Stimulated activated CD4-positive, alpha-beta T cell treated with anti-CD3 and anti-CD28 coated beads, TNF-alpha, amount 100 ng/mL, for 24 hours (primary cell): ENCODE measurements around the gene ABCC8.
"Not testable (repeated sequence)": the region's sequence is repeated elsewhere in the genome, so short reads cannot be mapped to it uniquely, and the experiment has no call there.

Experiments
- DNase-seq, 3 experiments: peaks; one replicate each; pipeline ENCODE4 v3.0.0-alpha.2; 2020; ENCODE audit warnings: low read depth in 3 of 3

ABCC8 gene

GRCh38 chr11:17428925-17429324 is 47.7 kb downstream of the ABCC8 start:
- no peak for DNase-seq

GRCh38 chr11:17428261-17428660 is 48.4 kb downstream of the ABCC8 start:
- no peak for DNase-seq

GRCh38 chr11:17426233-17426632 is 50.4 kb downstream of the ABCC8 start:
- DNase-seq = not testable (repeated sequence)

- DNase-seq = no peak
Measured at GRCh38 chr11:17423533-17424310, 52.9 kb downstream of the ABCC8 start.

GRCh38 chr11:17421781-17422180 is 54.9 kb downstream of the ABCC8 start:
- DNase-seq = no peak

GRCh38 chr11:17418444-17419081 is 58.1 kb downstream of the ABCC8 start:
- DNase-seq = no peak

- DNase-seq = no peak
Measured at GRCh38 chr11:17416492-17416891, 60.2 kb downstream of the ABCC8 start.

- DNase-seq = no peak
Measured at GRCh38 chr11:17415523-17416104, 61.0 kb downstream of the ABCC8 start.

GRCh38 chr11:17414992-17415391 is 61.7 kb downstream of the ABCC8 start:
- DNase-seq = no peak

- no peak for DNase-seq
Measured at GRCh38 chr11:17414317-17414737, 62.3 kb downstream of the ABCC8 start.

- no peak for DNase-seq
Measured at GRCh38 chr11:17413414-17414316, 63.0 kb downstream of the ABCC8 start.

GRCh38 chr11:17412488-17413180 is 64.0 kb downstream of the ABCC8 start:
- no peak for DNase-seq

- DNase-seq = no peak
Measured at GRCh38 chr11:17411418-17411817, 65.2 kb downstream of the ABCC8 start.

GRCh38 chr11:17410606-17411379 is 65.9 kb downstream of the ABCC8 start:
- DNase-seq = no peak

GRCh38 chr11:17408641-17409040 is 68.0 kb downstream of the ABCC8 start:
- no peak for DNase-seq

- DNase-seq = no peak
Measured at GRCh38 chr11:17408026-17408425, 68.6 kb downstream of the ABCC8 start.

- no peak for DNase-seq
Measured at GRCh38 chr11:17407575-17407974, 69.1 kb downstream of the ABCC8 start.

GRCh38 chr11:17406818-17407149 is 69.9 kb downstream of the ABCC8 start:
- DNase-seq = no peak

- no peak for DNase-seq
Measured at GRCh38 chr11:17406082-17406817, 70.4 kb downstream of the ABCC8 start.
